Stomach (tissue), 4 donors: Measurements from ENCODE around the gene ANKHD1.
"Not testable (repeated sequence)": the region's sequence is repeated elsewhere in the genome, so short reads cannot be mapped to it uniquely, and the experiment has no call there.

Experiments
- POLR2A ChIP-seq, 4 donors: fragments of 450-650 bp; IDR thresholded peaks; one replicate each; pipeline ENCODE4 v1.6.1; 2016; ENCODE audit warnings: antibody characterized with exemption in 4 of 4, control low read depth in 2 of 4, mild to moderate bottlenecking in 1 of 4, moderate library complexity in 1 of 4
- TF ChIP-seq, protein P1 (sequence below), 7 experiments: fragments of 450-650 bp in 4 of 7; fragments of 200-600 bp in 3 of 7; sonication (generic) in 3 of 7; IDR thresholded peaks; one replicate each; pipeline ENCODE4 v1.5.1; 2016 to 2019; ENCODE audit warnings: antibody characterized with exemption in 7 of 7, control low read depth in 2 of 7, mild to moderate bottlenecking in 1 of 7

DNA sequence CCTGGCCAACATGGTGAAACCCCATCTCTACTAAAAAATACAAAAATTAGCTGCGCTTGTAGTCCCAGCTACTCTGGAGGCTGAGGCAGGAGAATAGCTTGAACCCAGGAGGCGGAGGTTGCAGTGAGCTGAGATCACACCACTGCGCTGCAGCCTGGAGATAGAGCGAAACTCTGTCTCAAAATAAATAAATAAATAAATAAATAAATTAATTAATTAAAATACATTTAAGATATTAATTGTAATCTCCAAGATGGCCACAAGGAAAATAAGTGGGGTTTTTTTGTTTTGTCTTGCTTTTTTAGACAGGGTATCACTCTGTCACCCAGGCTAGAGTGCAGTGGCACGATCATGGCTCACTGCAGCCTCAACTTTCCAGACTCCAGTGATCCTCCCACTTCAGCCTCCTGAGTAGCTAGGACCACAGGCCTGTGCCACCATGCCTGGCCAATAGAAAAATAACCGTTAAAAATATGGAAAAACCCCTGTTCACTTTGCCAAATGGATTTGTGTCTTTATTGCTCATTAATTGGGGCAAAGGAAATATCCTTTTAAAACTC lies 177.6 kb downstream of the ANKHD1 start:
- TF ChIP-seq, protein P1, sequence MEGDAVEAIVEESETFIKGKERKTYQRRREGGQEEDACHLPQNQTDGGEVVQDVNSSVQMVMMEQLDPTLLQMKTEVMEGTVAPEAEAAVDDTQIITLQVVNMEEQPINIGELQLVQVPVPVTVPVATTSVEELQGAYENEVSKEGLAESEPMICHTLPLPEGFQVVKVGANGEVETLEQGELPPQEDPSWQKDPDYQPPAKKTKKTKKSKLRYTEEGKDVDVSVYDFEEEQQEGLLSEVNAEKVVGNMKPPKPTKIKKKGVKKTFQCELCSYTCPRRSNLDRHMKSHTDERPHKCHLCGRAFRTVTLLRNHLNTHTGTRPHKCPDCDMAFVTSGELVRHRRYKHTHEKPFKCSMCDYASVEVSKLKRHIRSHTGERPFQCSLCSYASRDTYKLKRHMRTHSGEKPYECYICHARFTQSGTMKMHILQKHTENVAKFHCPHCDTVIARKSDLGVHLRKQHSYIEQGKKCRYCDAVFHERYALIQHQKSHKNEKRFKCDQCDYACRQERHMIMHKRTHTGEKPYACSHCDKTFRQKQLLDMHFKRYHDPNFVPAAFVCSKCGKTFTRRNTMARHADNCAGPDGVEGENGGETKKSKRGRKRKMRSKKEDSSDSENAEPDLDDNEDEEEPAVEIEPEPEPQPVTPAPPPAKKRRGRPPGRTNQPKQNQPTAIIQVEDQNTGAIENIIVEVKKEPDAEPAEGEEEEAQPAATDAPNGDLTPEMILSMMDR (IDR thresholded peaks at IDR 0.05) = peak in 1 of 7 experiments; percentile 22
- TF ChIP-seq POLR2A (IDR thresholded peaks at IDR 0.05) = not testable (repeated sequence)
